ENCODE measurements around the gene TMEM225. TPM values are rescaled to one million over a fixed set of nuclear protein-coding genes. Genes with fewer than 3 reads are reported as not detected.

Gene TMEM225
- total and polyA plus RNA-seq, 2 donors from 2014 or later, result not detected

DNA sequence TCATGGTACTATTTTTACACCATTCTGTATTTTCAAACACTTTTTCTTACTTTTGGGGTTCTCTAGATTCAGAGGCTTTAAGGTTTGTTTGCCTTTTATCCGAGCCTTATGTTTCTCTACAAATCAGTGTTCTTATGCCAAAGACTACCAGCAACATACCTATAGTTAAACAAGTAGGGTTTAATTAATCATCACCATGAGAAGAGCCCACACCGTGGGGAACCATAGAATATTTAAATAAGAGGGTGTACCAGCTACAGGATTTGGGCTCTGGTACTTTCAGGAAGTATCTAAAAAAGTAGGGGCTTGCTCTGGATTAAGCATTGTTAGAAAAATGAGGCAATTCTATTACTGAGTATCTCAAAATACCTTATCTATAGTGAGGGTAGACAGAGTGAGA, 25.7 kb downstream of the TMEM225 start:
- FAIRE-seq (no peak), DNase-seq (no peak)
- Histone ChIP-seq H3K27ac (ENCODE audit: low read depth in 2 of 2, low read length in 2 of 2) (no peak overlapping the region), H3K4me3 (ENCODE audit: low read length in 3 of 3) (no peak overlapping the region), H3K27me3 (ENCODE audit: control insufficient read depth, insufficient read depth, low read length) (no peaks in the 10 kb centered on the region), H3K36me3 (ENCODE audit: control insufficient read depth in 2 of 3, insufficient read depth in 3 of 3, low read length in 3 of 3) (no peaks in the 10 kb centered on the region), H3K4me1 (ENCODE audit: control insufficient read depth in 2 of 3, insufficient read depth in 2 of 3, low read depth in 1 of 3, low read length in 3 of 3) (no peaks in the 10 kb centered on the region), H3K9me3 (ENCODE audit: control insufficient read depth in 2 of 3, insufficient read depth in 1 of 3, low read length in 3 of 3) (peaks cover 0 to 6% (median 0%) of the 10 kb centered on the region in 3 donors), H3K9ac (ENCODE audit: low read length in 3 of 3) (no peak overlapping the region)
- TF ChIP-seq, protein P1, sequence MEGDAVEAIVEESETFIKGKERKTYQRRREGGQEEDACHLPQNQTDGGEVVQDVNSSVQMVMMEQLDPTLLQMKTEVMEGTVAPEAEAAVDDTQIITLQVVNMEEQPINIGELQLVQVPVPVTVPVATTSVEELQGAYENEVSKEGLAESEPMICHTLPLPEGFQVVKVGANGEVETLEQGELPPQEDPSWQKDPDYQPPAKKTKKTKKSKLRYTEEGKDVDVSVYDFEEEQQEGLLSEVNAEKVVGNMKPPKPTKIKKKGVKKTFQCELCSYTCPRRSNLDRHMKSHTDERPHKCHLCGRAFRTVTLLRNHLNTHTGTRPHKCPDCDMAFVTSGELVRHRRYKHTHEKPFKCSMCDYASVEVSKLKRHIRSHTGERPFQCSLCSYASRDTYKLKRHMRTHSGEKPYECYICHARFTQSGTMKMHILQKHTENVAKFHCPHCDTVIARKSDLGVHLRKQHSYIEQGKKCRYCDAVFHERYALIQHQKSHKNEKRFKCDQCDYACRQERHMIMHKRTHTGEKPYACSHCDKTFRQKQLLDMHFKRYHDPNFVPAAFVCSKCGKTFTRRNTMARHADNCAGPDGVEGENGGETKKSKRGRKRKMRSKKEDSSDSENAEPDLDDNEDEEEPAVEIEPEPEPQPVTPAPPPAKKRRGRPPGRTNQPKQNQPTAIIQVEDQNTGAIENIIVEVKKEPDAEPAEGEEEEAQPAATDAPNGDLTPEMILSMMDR (IDR thresholded peaks at IDR 0.05; ENCODE audit: borderline replicate concordance, extremely low read depth, insufficient read depth), result no peak
- intact Hi-C loops (cut with DNase I), result no loop called here

DNA sequence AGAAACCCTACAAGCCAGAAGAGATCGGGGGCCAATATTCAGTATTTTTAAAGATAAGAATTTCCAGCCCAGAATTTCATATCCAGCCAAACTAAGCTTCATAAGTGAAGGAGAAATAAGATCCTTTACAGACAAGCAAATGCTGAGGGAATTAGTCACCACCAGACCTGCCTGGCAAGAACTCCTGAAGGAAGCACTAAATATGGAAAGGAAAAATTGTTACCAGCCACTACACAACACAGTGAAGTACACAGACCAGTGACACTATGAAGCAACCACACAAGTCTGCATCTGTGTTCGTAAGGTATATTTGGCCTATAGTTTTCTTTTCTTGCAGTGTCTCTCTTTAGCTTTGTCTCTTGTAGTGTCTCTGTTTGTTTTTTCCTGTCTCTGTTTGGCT, 29.0 kb downstream of the TMEM225 start:
- Histone ChIP-seq H3K36me3 (ENCODE audit: control insufficient read depth in 2 of 3, insufficient read depth in 3 of 3, low read length in 3 of 3) (no peaks in the 10 kb centered on the region), H3K4me1 (ENCODE audit: control insufficient read depth in 2 of 3, insufficient read depth in 2 of 3, low read depth in 1 of 3, low read length in 3 of 3) (no peaks in the 10 kb centered on the region), H3K9me3 (ENCODE audit: control insufficient read depth in 2 of 3, insufficient read depth in 1 of 3, low read length in 3 of 3) (peaks cover 0 to 6% (median 0%) of the 10 kb centered on the region in 3 donors), H3K27me3 (ENCODE audit: control insufficient read depth, insufficient read depth, low read length) (no peaks in the 10 kb centered on the region), H3K9ac (ENCODE audit: low read length in 3 of 3) (no peak overlapping the region), H3K27ac (ENCODE audit: low read depth in 2 of 2, low read length in 2 of 2) (no peak overlapping the region), H3K4me3 (ENCODE audit: low read length in 3 of 3) (no peak overlapping the region)
- DNase-seq (no peak), FAIRE-seq (no peak)
- TF ChIP-seq, protein P1 (IDR thresholded peaks at IDR 0.05; ENCODE audit: borderline replicate concordance, extremely low read depth, insufficient read depth), result no peak
- intact Hi-C loops (cut with DNase I), result no loop called here

DNA sequence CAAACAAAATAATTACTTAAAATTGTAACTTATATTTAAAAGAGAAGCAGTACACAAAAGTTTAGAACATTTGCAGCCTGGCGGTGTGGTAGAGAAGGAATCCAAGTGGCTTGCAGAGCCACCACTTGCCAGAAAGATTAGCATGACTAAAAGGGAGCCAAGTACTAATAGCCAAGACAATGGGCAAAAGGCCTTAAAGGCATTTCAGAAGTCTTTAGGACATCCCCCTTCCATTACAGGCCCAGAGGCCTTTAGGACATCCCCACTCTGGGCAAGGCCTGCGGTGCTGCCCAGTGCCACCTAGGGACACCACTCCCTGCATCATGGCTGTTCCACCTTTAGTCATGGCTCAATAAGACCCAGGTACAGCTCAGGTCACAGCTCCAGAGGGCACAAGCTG, 32.4 kb downstream of the TMEM225 start:
- TF ChIP-seq, protein P1 (IDR thresholded peaks at IDR 0.05; ENCODE audit: borderline replicate concordance, extremely low read depth, insufficient read depth), result no peak
- peaks cover 0 to 6% (median 0%) of the 10 kb centered on the region in 3 donors for H3K9me3 ChIP-seq (ENCODE audit: control insufficient read depth in 2 of 3, insufficient read depth in 1 of 3, low read length in 3 of 3)
- H3K36me3 ChIP-seq (ENCODE audit: control insufficient read depth in 2 of 3, insufficient read depth in 3 of 3, low read length in 3 of 3), result no peaks in the 10 kb centered on the region
- no peak overlapping the region for H3K4me3 ChIP-seq (ENCODE audit: low read length in 3 of 3)
- intact Hi-C loops (cut with DNase I), result no loop called here
- no peak overlapping the region for H3K27ac ChIP-seq (ENCODE audit: low read depth in 2 of 2, low read length in 2 of 2)
- H3K27me3 ChIP-seq (ENCODE audit: control insufficient read depth, insufficient read depth, low read length), result no peaks in the 10 kb centered on the region
- FAIRE-seq (no peak), DNase-seq (no peak)
- no peaks in the 10 kb centered on the region for H3K4me1 ChIP-seq (ENCODE audit: control insufficient read depth in 2 of 3, insufficient read depth in 2 of 3, low read depth in 1 of 3, low read length in 3 of 3)
- H3K9ac ChIP-seq (ENCODE audit: low read length in 3 of 3), result no peak overlapping the region

DNA sequence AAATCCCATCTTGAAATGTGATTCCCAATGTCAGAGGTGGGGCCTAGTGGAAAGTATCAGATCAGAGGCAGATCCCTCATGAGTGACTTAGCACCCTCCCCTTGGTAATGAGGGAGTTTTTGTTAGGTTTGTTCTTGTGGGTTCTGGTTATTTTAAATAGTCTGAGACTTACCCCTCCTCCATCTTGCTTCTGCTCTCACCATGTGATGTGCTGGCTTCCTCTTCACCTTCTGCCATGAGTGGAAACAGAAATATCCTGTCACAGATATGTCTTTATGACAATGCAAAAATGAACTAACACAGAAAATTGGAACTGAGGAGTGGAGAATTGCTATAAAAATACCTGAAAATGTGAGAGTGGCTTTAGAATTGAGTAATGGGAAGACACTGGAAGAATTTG, 33.1 kb downstream of the TMEM225 start:
- Histone ChIP-seq H3K4me3 (ENCODE audit: low read length in 3 of 3) (no peak overlapping the region), H3K27ac (ENCODE audit: low read depth in 2 of 2, low read length in 2 of 2) (no peak overlapping the region), H3K9ac (ENCODE audit: low read length in 3 of 3) (no peak overlapping the region), H3K27me3 (ENCODE audit: control insufficient read depth, insufficient read depth, low read length) (no peaks in the 10 kb centered on the region), H3K4me1 (ENCODE audit: control insufficient read depth in 2 of 3, insufficient read depth in 2 of 3, low read depth in 1 of 3, low read length in 3 of 3) (no peaks in the 10 kb centered on the region), H3K36me3 (ENCODE audit: control insufficient read depth in 2 of 3, insufficient read depth in 3 of 3, low read length in 3 of 3) (no peaks in the 10 kb centered on the region), H3K9me3 (ENCODE audit: control insufficient read depth in 2 of 3, insufficient read depth in 1 of 3, low read length in 3 of 3) (peaks cover 0 to 5% (median 0%) of the 10 kb centered on the region in 3 donors)
- TF ChIP-seq, protein P1 (IDR thresholded peaks at IDR 0.05; ENCODE audit: borderline replicate concordance, extremely low read depth, insufficient read depth), result no peak
- intact Hi-C loops (cut with DNase I), result no loop called here
- FAIRE-seq (no peak), DNase-seq (no peak)
